Epithelial cell of prostate (primary cell): ENCODE data around the gene MAD1L1.

Experiments used
- DNase-seq: peaks from one replicate; pipeline ENCODE4 v3.0.0-alpha.2; 2011; ENCODE audit warnings: low read depth, low spot score
- H3K27ac ChIP-seq: fragments of 450-650 bp; 2 replicates; pipeline ENCODE4 v1.5.1; 2017; ENCODE audit warnings: mild to moderate bottlenecking

Gene MAD1L1

DNA sequence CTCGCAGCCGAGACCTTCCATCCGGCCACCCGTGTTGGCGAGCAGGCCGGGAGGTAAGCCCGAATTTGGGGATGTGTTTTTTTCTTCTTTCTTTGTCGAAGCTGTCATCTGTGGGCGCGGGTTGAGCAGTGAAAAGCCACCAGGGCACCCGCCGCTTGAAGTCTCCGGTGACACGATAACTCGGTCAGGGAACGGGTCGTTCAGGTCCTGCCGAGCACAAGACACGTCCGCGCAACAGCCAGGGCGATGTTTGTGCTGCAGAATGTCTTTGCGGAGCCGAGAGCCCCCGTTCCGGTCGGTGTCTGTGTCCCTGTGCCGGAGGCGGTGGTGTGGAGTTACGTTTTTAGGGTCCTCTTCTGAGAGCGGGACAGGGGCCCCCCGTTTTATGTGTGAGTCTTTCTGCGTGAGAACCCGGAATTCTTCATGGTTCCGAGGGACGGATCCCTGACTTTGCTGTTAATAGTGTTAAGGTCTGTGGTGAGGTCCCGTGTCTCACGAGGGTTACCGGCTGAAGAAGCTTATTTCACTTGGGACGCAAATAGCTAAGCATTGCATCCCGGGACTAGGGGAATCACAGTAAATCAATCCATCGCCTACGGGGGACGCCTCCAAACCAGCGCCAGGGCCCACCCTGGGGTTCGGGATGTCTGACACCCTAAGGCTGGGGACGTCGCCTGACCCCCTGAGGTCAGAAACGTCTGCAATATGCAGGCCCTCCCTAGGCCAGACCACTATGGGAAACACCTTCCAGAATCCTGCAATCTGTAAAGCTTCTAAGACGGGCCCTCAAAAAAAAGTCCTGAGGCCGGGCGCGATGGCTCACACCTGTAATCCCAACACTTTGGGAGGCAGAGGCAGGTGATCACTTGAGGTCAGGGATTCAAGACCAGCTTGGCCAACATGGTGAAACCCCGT, 463.2 kb downstream of the MAD1L1 start:
- H3K27ac ChIP-seq, result no peak overlapping the region
- DNase-seq, result no peak

DNA sequence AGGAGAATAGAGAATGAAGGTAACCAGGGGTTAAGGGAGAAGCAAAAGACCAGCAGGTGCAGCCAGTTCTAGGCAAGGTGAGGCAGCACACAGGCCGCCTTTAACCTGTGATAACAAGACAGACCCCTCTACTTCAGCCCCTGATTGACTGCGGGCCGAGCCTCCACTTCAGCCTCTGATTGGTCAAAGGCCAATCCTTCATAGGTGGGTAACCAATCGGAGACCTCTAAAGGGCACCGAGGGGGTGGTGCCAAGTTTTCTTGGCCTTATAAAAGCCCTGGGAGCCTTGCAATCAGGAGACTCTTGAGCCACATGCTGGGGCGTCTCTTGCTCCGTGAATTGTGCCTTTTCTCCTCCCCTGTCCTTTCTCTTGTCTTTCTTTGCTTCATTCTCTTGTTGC, 463.9 kb downstream of the MAD1L1 start:
- H3K27ac ChIP-seq, result no peak overlapping the region
- DNase-seq, result no peak

DNA sequence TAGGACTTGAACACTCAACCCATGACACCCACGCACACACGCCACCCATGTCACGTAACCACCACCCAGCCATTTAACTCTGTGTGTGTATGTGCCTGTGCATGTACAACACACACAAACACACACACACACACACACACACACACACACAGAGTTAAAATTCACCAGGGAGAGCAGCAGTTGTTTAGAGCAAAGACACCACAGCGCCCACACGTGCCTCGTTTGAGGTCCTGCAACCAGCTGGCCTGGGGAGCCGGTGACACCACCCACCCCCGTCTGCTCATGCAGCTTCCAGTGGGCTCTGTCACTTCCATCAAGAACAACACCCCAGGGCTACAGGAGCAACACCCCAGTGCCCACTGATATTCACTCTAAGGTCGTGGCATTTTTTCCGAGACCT, 465.2 kb downstream of the MAD1L1 start:
- DNase-seq, result no peak
- H3K27ac ChIP-seq, result no peak overlapping the region
